ENCODE results near the gene CFAP92.
A peak's percentile ranks its signal among the peaks of the same experiment; 100 is the strongest.

CFAP92 gene

GRCh38 chr3:128984596-128984995, 9.3 kb downstream of the CFAP92 start:
- DNase-seq (ENCODE audit: low spot score) = no peak

- no peak for DNase-seq (ENCODE audit: low spot score)
These were observed 10.4 kb downstream of the CFAP92 start for GRCh38 chr3:128983293-128984069.

- DNase-seq (ENCODE audit: low spot score) = no peak
These were observed 18.6 kb downstream of the CFAP92 start for GRCh38 chr3:128975276-128975675.

GRCh38 chr3:128973988-128974564, 19.8 kb downstream of the CFAP92 start:
- no peak for DNase-seq (ENCODE audit: low spot score)

- no peak for DNase-seq (ENCODE audit: low spot score)
These were observed 22.3 kb downstream of the CFAP92 start for GRCh38 chr3:128971421-128972100.

- DNase-seq (ENCODE audit: low spot score) = no peak
These were observed 23.2 kb downstream of the CFAP92 start for GRCh38 chr3:128970740-128971047.

GRCh38 chr3:128969993-128970739, 23.7 kb downstream of the CFAP92 start:
- peak; percentile 56 for DNase-seq (ENCODE audit: low spot score)

GRCh38 chr3:128967748-128968355, 26.0 kb downstream of the CFAP92 start:
- DNase-seq (ENCODE audit: low spot score) = no peak

- no peak for DNase-seq (ENCODE audit: low spot score)
These were observed 28.1 kb downstream of the CFAP92 start for GRCh38 chr3:128965818-128966217.

- no peak for DNase-seq (ENCODE audit: low spot score)
These were observed 28.6 kb downstream of the CFAP92 start for GRCh38 chr3:128965280-128965679.

- DNase-seq (ENCODE audit: low spot score) = no peak
These were observed 37.4 kb downstream of the CFAP92 start for GRCh38 chr3:128956440-128956839.

- no peak for DNase-seq (ENCODE audit: low spot score)
These were observed 43.5 kb downstream of the CFAP92 start for GRCh38 chr3:128950223-128950938.

GRCh38 chr3:128949158-128949557, 44.7 kb downstream of the CFAP92 start:
- no peak for DNase-seq (ENCODE audit: low spot score)

GRCh38 chr3:128946411-128946810, 47.5 kb downstream of the CFAP92 start:
- no peak for DNase-seq (ENCODE audit: low spot score)

- no peak for DNase-seq (ENCODE audit: low spot score)
These were observed 48.0 kb downstream of the CFAP92 start for GRCh38 chr3:128945878-128946175.

GRCh38 chr3:128945041-128945877, 48.6 kb downstream of the CFAP92 start:
- DNase-seq (ENCODE audit: low spot score) = no peak

- DNase-seq (ENCODE audit: low spot score) = no peak
These were observed 51.5 kb downstream of the CFAP92 start for GRCh38 chr3:128942161-128942952.

- no peak for DNase-seq (ENCODE audit: low spot score)
These were observed 53.6 kb downstream of the CFAP92 start for GRCh38 chr3:128940252-128940651.

GRCh38 chr3:128936341-128936740, 57.5 kb downstream of the CFAP92 start:
- DNase-seq (ENCODE audit: low spot score) = no peak

- DNase-seq (ENCODE audit: low spot score) = no peak
These were observed 58.0 kb downstream of the CFAP92 start for GRCh38 chr3:128935922-128936321.

Data from activated CD4-positive, alpha-beta T cell treated with anti-CD3 and anti-CD28 coated beads, Interleukin-2, Interleukin-4, amounts not matched to agents 100 ng/mL and 50 ng/mL, durations not matched to agents 16 hours and 8 hours (primary cell).